NCI-H1417 (cell line): ENCODE measurements around the gene FYN.
A peak's percentile ranks its signal among the peaks of the same experiment; 100 is the strongest.

Source experiments
- DNase-seq, 3 experiments: peaks; one replicate each; lab custom pipeline; 2025; lab: John Stamatoyannopoulos, UW

The FYN gene

GRCh38 chr6:111880181-111880888 is 7.1 kb upstream of the FYN start:
- DNase-seq, result peak in 1 of 3 experiments; percentile 40

- no peak for DNase-seq
Measured at GRCh38 chr6:111875741-111876140, 2.5 kb upstream of the FYN start.

- peak in 2 of 3 experiments; percentile 57 to 76 for DNase-seq
Measured at GRCh38 chr6:111874025-111874415, 768 bp upstream of the FYN start.

GRCh38 chr6:111872401-111873177 is 663 bp downstream of the FYN start:
- peak; percentile 40 to 88 (median 87) for DNase-seq

- peak; percentile 29 to 88 (median 78) for DNase-seq
Measured at GRCh38 chr6:111871725-111872400, 1.4 kb downstream of the FYN start.

- DNase-seq, result peak in 2 of 3 experiments; percentile 28 to 46
Measured at GRCh38 chr6:111871207-111871606, 2.0 kb downstream of the FYN start.

GRCh38 chr6:111870742-111871064 is 2.5 kb downstream of the FYN start:
- peak in 1 of 3 experiments; percentile 15 for DNase-seq

GRCh38 chr6:111870051-111870741 is 3.1 kb downstream of the FYN start:
- no peak for DNase-seq

GRCh38 chr6:111866857-111867256 is 6.4 kb downstream of the FYN start:
- DNase-seq, result no peak

- no peak for DNase-seq
Measured at GRCh38 chr6:111865909-111866546, 7.2 kb downstream of the FYN start.

- no peak for DNase-seq
Measured at GRCh38 chr6:111865049-111865585, 8.1 kb downstream of the FYN start.

GRCh38 chr6:111864138-111865048 is 8.9 kb downstream of the FYN start:
- no peak for DNase-seq

- no peak for DNase-seq
Measured at GRCh38 chr6:111862741-111863140, 10.5 kb downstream of the FYN start.

- no peak for DNase-seq
Measured at GRCh38 chr6:111862314-111862713, 10.9 kb downstream of the FYN start.

- DNase-seq, result peak; percentile 21 to 89 (median 82)
Measured at GRCh38 chr6:111861431-111861885, 11.8 kb downstream of the FYN start.

GRCh38 chr6:111858347-111858746 is 14.9 kb downstream of the FYN start:
- no peak for DNase-seq

- no peak for DNase-seq
Measured at GRCh38 chr6:111857674-111858337, 15.4 kb downstream of the FYN start.

- DNase-seq, result no peak
Measured at GRCh38 chr6:111855753-111856152, 17.5 kb downstream of the FYN start.

- DNase-seq, result no peak
Measured at GRCh38 chr6:111854683-111855082, 18.6 kb downstream of the FYN start.

- peak in 1 of 3 experiments; percentile 23 for DNase-seq
Measured at GRCh38 chr6:111852725-111853124, 20.5 kb downstream of the FYN start.
